ENCODE results near the gene RSAD1.

Gene RSAD1

GRCh38 chr17:50480854-50481490 is 2.3 kb downstream of the RSAD1 start:
- no peak for TF ChIP-seq EGR2 (tag by site-specific recombination; IDR thresholded peaks at IDR 0.05; ENCODE audit: low read depth)
- no peak for TF ChIP-seq ZBTB17 (tag by site-specific recombination; IDR thresholded peaks at IDR 0.05)
- no peak for TF ChIP-seq ZFP3 (tag by site-specific recombination; IDR thresholded peaks at IDR 0.05; ENCODE audit: low read depth)
- TF ChIP-seq YY2 (tag by site-specific recombination; IDR thresholded peaks at IDR 0.05), result no peak
- no peak for TF ChIP-seq ZSCAN5A (tag by site-specific recombination; IDR thresholded peaks at IDR 0.05)
- no peak for TF ChIP-seq KLF16 (tag by site-specific recombination; IDR thresholded peaks at IDR 0.05)
- no peak for TF ChIP-seq ZNF704 (tag by site-specific recombination; IDR thresholded peaks at IDR 0.05)
- no peak for TF ChIP-seq ZNF548 (tag by site-specific recombination; IDR thresholded peaks at IDR 0.05)
- TF ChIP-seq ZNF132 (tag by site-specific recombination; IDR thresholded peaks at IDR 0.05; ENCODE audit: borderline replicate concordance), result no peak
- TF ChIP-seq ZNF513 (tag by site-specific recombination; IDR thresholded peaks at IDR 0.05), result no peak
- no peak for TF ChIP-seq ZNF324 (tag by site-specific recombination; IDR thresholded peaks at IDR 0.05)
- TF ChIP-seq ZNF664 (tag by site-specific recombination; IDR thresholded peaks at IDR 0.05), result no peak
- TF ChIP-seq ZNF302 (tag by site-specific recombination; IDR thresholded peaks at IDR 0.05; ENCODE audit: low read depth), result no peak
- no peak for TF ChIP-seq ZFHX2 (tag by site-specific recombination; conservative IDR thresholded peaks at IDR 0.05)
- TF ChIP-seq SALL2 (tag by site-specific recombination; IDR thresholded peaks at IDR 0.05; ENCODE audit: borderline replicate concordance), result no peak
- no peak for TF ChIP-seq ZNF660 (tag by site-specific recombination; IDR thresholded peaks at IDR 0.05)
- H3K27ac ChIP-seq (ENCODE audit: extremely low read depth, low read depth, low read length), result no peak overlapping the region
- POLR2A ChIA-PET, result no interaction called here
- CTCF ChIA-PET, result interaction anchor here (0.6 to 10.0 kb wide), 6 partner anchors 13 to 215 kb away, joined by 3 to 95 read pairs (median 6); no protein-coding TSS in a partner anchor
- no peak overlapping the region for H3K4me3 ChIP-seq (ENCODE audit: low read depth, low read length)
- H3K9me3 ChIP-seq (ENCODE audit: control insufficient read depth, insufficient read depth, low read depth, low read length), result no peaks in the 10 kb centered on the region
- H3K4me1 ChIP-seq (ENCODE audit: control insufficient read depth, insufficient read depth, low read length), result peaks cover 6% of the 10 kb centered on the region
- H3K36me3 ChIP-seq (ENCODE audit: control insufficient read depth in 2 of 2, insufficient read depth in 1 of 2, low read length in 2 of 2), result peaks cover 16 to 40% of the 10 kb centered on the region in 2 experiments; a peak in 2 of 3 replicates

GRCh38 chr17:50481648-50482047 is 3.0 kb downstream of the RSAD1 start:
- ChIA-PET CTCF (interaction anchor here (0.6 to 10.0 kb wide), 10 partner anchors 12 to 214 kb away, joined by 3 to 95 read pairs (median 6); partner anchors contain the start of gene LRRC59), POLR2A (interaction anchor here (1.6 kb wide), 1 partner anchor 65 kb away, joined by 3 read pairs; the partner anchor contains the start of gene SPATA20)
- TF ChIP-seq ZNF664 (tag by site-specific recombination; IDR thresholded peaks at IDR 0.05) (peak; percentile 36; the same call in 1 of the 2 replicates), ZBTB8A (tag by site-specific recombination; IDR thresholded peaks at IDR 0.05) (no peak)

GRCh38 chr17:50482110-50482509 is 3.5 kb downstream of the RSAD1 start:
- Histone ChIP-seq H3K27ac (ENCODE audit: extremely low read depth, low read depth, low read length) (no peak overlapping the region), H3K9me3 (ENCODE audit: control insufficient read depth, insufficient read depth, low read depth, low read length) (no peaks in the 10 kb centered on the region), H3K4me3 (ENCODE audit: low read depth, low read length) (no peak overlapping the region), H3K36me3 (ENCODE audit: control insufficient read depth in 2 of 2, insufficient read depth in 1 of 2, low read length in 2 of 2) (peaks cover 21 to 42% of the 10 kb centered on the region in 2 experiments), H3K4me1 (ENCODE audit: control insufficient read depth, insufficient read depth, low read length) (peaks cover 6% of the 10 kb centered on the region)
- ChIA-PET POLR2A (interaction anchor here (1.6 kb wide), 1 partner anchor 65 kb away, joined by 3 read pairs; the partner anchor contains the start of gene SPATA20), CTCF (interaction anchor here (0.5 to 10.0 kb wide), 18 partner anchors 9 to 469 kb away, joined by 3 to 95 read pairs (median 5); partner anchors contain the start of genes CACNA1G and LRRC59)
- TF ChIP-seq KLF1 (tag by site-specific recombination; IDR thresholded peaks at IDR 0.05), result no peak
- no peak for TF ChIP-seq SETDB1 (IDR thresholded peaks at IDR 0.05; ENCODE audit: insufficient read length, low read length)
- TF ChIP-seq ZNF530 (tag by site-specific recombination; IDR thresholded peaks at IDR 0.05; ENCODE audit: low read depth), result no peak
- no peak for TF ChIP-seq ZNF350 (tag by site-specific recombination; IDR thresholded peaks at IDR 0.05)
- TF ChIP-seq ZNF174 (tag by site-specific recombination; IDR thresholded peaks at IDR 0.05), result no peak
- no peak for TF ChIP-seq ZNF10 (tag by site-specific recombination; IDR thresholded peaks at IDR 0.05)
- no peak for TF ChIP-seq KLF16 (tag by site-specific recombination; IDR thresholded peaks at IDR 0.05)
- TF ChIP-seq ZNF664 (tag by site-specific recombination; IDR thresholded peaks at IDR 0.05), result no peak
- TF ChIP-seq GFI1B (tag by site-specific recombination; IDR thresholded peaks at IDR 0.05), result no peak
- no peak for TF ChIP-seq ZNF610 (tag by site-specific recombination; IDR thresholded peaks at IDR 0.05; ENCODE audit: borderline replicate concordance)
- TF ChIP-seq GLIS2 (tag by site-specific recombination; IDR thresholded peaks at IDR 0.05), result no peak

More at GRCh38 chr17:50481648-50482047, 3.0 kb downstream of the RSAD1 start:
- Histone ChIP-seq H3K4me1 (ENCODE audit: control insufficient read depth, insufficient read depth, low read length) (peaks cover 6% of the 10 kb centered on the region), H3K36me3 (ENCODE audit: control insufficient read depth in 2 of 2, insufficient read depth in 1 of 2, low read length in 2 of 2) (peaks cover 21 to 40% of the 10 kb centered on the region in 2 experiments), H3K27ac (ENCODE audit: extremely low read depth, low read depth, low read length) (no peak overlapping the region), H3K4me3 (ENCODE audit: low read depth, low read length) (no peak overlapping the region), H3K9me3 (ENCODE audit: control insufficient read depth, insufficient read depth, low read depth, low read length) (no peaks in the 10 kb centered on the region)
